ENCODE results near the gene ERICH4.

Gene ERICH4

GRCh38 chr19:41412953-41413352, 30.0 kb upstream of the ERICH4 start:
- peaks cover 0 to 65% (median 52%) of the 10 kb centered on the region in 5 donors for H3K36me3 ChIP-seq (ENCODE audit: control insufficient read depth in 5 of 5, insufficient read depth in 5 of 5, low read length in 5 of 5)
- no peaks in the 10 kb centered on the region for H3K27me3 ChIP-seq (ENCODE audit: control insufficient read depth in 5 of 5, insufficient read depth in 4 of 5, low read length in 5 of 5)
- H3K27ac ChIP-seq (ENCODE audit: low read depth, low read length) = no peak overlapping the region
- no peak overlapping the region for H3K4me3 ChIP-seq (ENCODE audit: low read depth in 1 of 5, low read length in 5 of 5)
- no peak overlapping the region for H3K9ac ChIP-seq (ENCODE audit: low read length in 5 of 5)
- H3K4me1 ChIP-seq (ENCODE audit: control insufficient read depth in 5 of 5, insufficient read depth in 5 of 5, low read length in 5 of 5) = peaks cover 2 to 43% (median 31%) of the 10 kb centered on the region in 5 donors
- H3K9me3 ChIP-seq (ENCODE audit: control insufficient read depth in 5 of 5, low read length in 5 of 5) = no peaks in the 10 kb centered on the region

- no peaks in the 10 kb centered on the region for H3K27me3 ChIP-seq (ENCODE audit: control insufficient read depth in 5 of 5, insufficient read depth in 4 of 5, low read length in 5 of 5)
- H3K4me3 ChIP-seq (ENCODE audit: low read depth in 1 of 5, low read length in 5 of 5) = no peak overlapping the region
- peaks cover 0 to 74% (median 62%) of the 10 kb centered on the region in 5 donors for H3K36me3 ChIP-seq (ENCODE audit: control insufficient read depth in 5 of 5, insufficient read depth in 5 of 5, low read length in 5 of 5)
- no peaks in the 10 kb centered on the region for H3K9me3 ChIP-seq (ENCODE audit: control insufficient read depth in 5 of 5, low read length in 5 of 5)
- no peak overlapping the region for H3K27ac ChIP-seq (ENCODE audit: low read depth, low read length)
- H3K9ac ChIP-seq (ENCODE audit: low read length in 5 of 5) = no peak overlapping the region
- peaks cover 2 to 36% (median 27%) of the 10 kb centered on the region in 5 donors for H3K4me1 ChIP-seq (ENCODE audit: control insufficient read depth in 5 of 5, insufficient read depth in 5 of 5, low read length in 5 of 5)
Measured at GRCh38 chr19:41413947-41414346, 29.0 kb upstream of the ERICH4 start.

GRCh38 chr19:41414461-41414860, 28.5 kb upstream of the ERICH4 start:
- Histone ChIP-seq H3K4me1 (ENCODE audit: control insufficient read depth in 5 of 5, insufficient read depth in 5 of 5, low read length in 5 of 5) (peaks cover under 1 to 34% (median 23%) of the 10 kb centered on the region in 5 donors), H3K27me3 (ENCODE audit: control insufficient read depth in 5 of 5, insufficient read depth in 4 of 5, low read length in 5 of 5) (no peaks in the 10 kb centered on the region), H3K36me3 (ENCODE audit: control insufficient read depth in 5 of 5, insufficient read depth in 5 of 5, low read length in 5 of 5) (peaks cover 0 to 79% (median 66%) of the 10 kb centered on the region in 5 donors), H3K9me3 (ENCODE audit: control insufficient read depth in 5 of 5, low read length in 5 of 5) (no peaks in the 10 kb centered on the region), H3K27ac (ENCODE audit: low read depth, low read length) (no peak overlapping the region), H3K9ac (ENCODE audit: low read length in 5 of 5) (no peak overlapping the region), H3K4me3 (ENCODE audit: low read depth in 1 of 5, low read length in 5 of 5) (no peak overlapping the region)

GRCh38 chr19:41415154-41415571, 27.8 kb upstream of the ERICH4 start:
- Histone ChIP-seq H3K9me3 (ENCODE audit: control insufficient read depth in 5 of 5, low read length in 5 of 5) (no peaks in the 10 kb centered on the region), H3K27me3 (ENCODE audit: control insufficient read depth in 5 of 5, insufficient read depth in 4 of 5, low read length in 5 of 5) (no peaks in the 10 kb centered on the region), H3K4me1 (ENCODE audit: control insufficient read depth in 5 of 5, insufficient read depth in 5 of 5, low read length in 5 of 5) (peaks cover 0 to 31% (median 18%) of the 10 kb centered on the region in 5 donors), H3K36me3 (ENCODE audit: control insufficient read depth in 5 of 5, insufficient read depth in 5 of 5, low read length in 5 of 5) (peaks cover 0 to 86% (median 72%) of the 10 kb centered on the region in 5 donors), H3K9ac (ENCODE audit: low read length in 5 of 5) (no peak overlapping the region), H3K4me3 (ENCODE audit: low read depth in 1 of 5, low read length in 5 of 5) (no peak overlapping the region), H3K27ac (ENCODE audit: low read depth, low read length) (no peak overlapping the region)

GRCh38 chr19:41416194-41416674, 26.7 kb upstream of the ERICH4 start:
- Histone ChIP-seq H3K9me3 (ENCODE audit: control insufficient read depth in 5 of 5, low read length in 5 of 5) (no peaks in the 10 kb centered on the region), H3K9ac (ENCODE audit: low read length in 5 of 5) (no peak overlapping the region), H3K4me3 (ENCODE audit: low read depth in 1 of 5, low read length in 5 of 5) (no peak overlapping the region), H3K27me3 (ENCODE audit: control insufficient read depth in 5 of 5, insufficient read depth in 4 of 5, low read length in 5 of 5) (no peaks in the 10 kb centered on the region), H3K27ac (ENCODE audit: low read depth, low read length) (no peak overlapping the region), H3K4me1 (ENCODE audit: control insufficient read depth in 5 of 5, insufficient read depth in 5 of 5, low read length in 5 of 5) (peaks cover 0 to 36% (median 18%) of the 10 kb centered on the region in 5 donors), H3K36me3 (ENCODE audit: control insufficient read depth in 5 of 5, insufficient read depth in 5 of 5, low read length in 5 of 5) (peaks cover 0 to 87% (median 75%) of the 10 kb centered on the region in 5 donors)

- Histone ChIP-seq H3K4me3 (ENCODE audit: low read depth in 1 of 5, low read length in 5 of 5) (no peak overlapping the region), H3K9ac (ENCODE audit: low read length in 5 of 5) (no peak overlapping the region), H3K27me3 (ENCODE audit: control insufficient read depth in 5 of 5, insufficient read depth in 4 of 5, low read length in 5 of 5) (no peaks in the 10 kb centered on the region), H3K4me1 (ENCODE audit: control insufficient read depth in 5 of 5, insufficient read depth in 5 of 5, low read length in 5 of 5) (peaks cover 0 to 29% (median 7%) of the 10 kb centered on the region in 5 donors), H3K9me3 (ENCODE audit: control insufficient read depth in 5 of 5, low read length in 5 of 5) (no peaks in the 10 kb centered on the region), H3K27ac (ENCODE audit: low read depth, low read length) (no peak overlapping the region), H3K36me3 (ENCODE audit: control insufficient read depth in 5 of 5, insufficient read depth in 5 of 5, low read length in 5 of 5) (peaks cover 0 to 89% (median 79%) of the 10 kb centered on the region in 5 donors)
Measured at GRCh38 chr19:41420101-41420880, 22.7 kb upstream of the ERICH4 start.

GRCh38 chr19:41421314-41421713, 21.6 kb upstream of the ERICH4 start:
- Histone ChIP-seq H3K27me3 (ENCODE audit: control insufficient read depth in 5 of 5, insufficient read depth in 4 of 5, low read length in 5 of 5) (no peaks in the 10 kb centered on the region), H3K9me3 (ENCODE audit: control insufficient read depth in 5 of 5, low read length in 5 of 5) (no peaks in the 10 kb centered on the region), H3K4me3 (ENCODE audit: low read depth in 1 of 5, low read length in 5 of 5) (no peak overlapping the region), H3K4me1 (ENCODE audit: control insufficient read depth in 5 of 5, insufficient read depth in 5 of 5, low read length in 5 of 5) (peaks cover 0 to 39% (median 14%) of the 10 kb centered on the region in 5 donors), H3K27ac (ENCODE audit: low read depth, low read length) (no peak overlapping the region), H3K9ac (ENCODE audit: low read length in 5 of 5) (no peak overlapping the region), H3K36me3 (ENCODE audit: control insufficient read depth in 5 of 5, insufficient read depth in 5 of 5, low read length in 5 of 5) (peaks cover 0 to 90% (median 79%) of the 10 kb centered on the region in 5 donors)

- Histone ChIP-seq H3K4me1 (ENCODE audit: control insufficient read depth in 5 of 5, insufficient read depth in 5 of 5, low read length in 5 of 5) (peaks cover 0 to 46% (median 21%) of the 10 kb centered on the region in 5 donors), H3K36me3 (ENCODE audit: control insufficient read depth in 5 of 5, insufficient read depth in 5 of 5, low read length in 5 of 5) (peaks cover 0 to 83% (median 72%) of the 10 kb centered on the region in 5 donors), H3K27ac (ENCODE audit: low read depth, low read length) (no peak overlapping the region), H3K9ac (ENCODE audit: low read length in 5 of 5) (no peak overlapping the region), H3K4me3 (ENCODE audit: low read depth in 1 of 5, low read length in 5 of 5) (no peak overlapping the region), H3K27me3 (ENCODE audit: control insufficient read depth in 5 of 5, insufficient read depth in 4 of 5, low read length in 5 of 5) (no peaks in the 10 kb centered on the region), H3K9me3 (ENCODE audit: control insufficient read depth in 5 of 5, low read length in 5 of 5) (no peaks in the 10 kb centered on the region)
Measured at GRCh38 chr19:41421973-41422372, 21.0 kb upstream of the ERICH4 start.

- Histone ChIP-seq H3K4me3 (ENCODE audit: low read depth in 1 of 5, low read length in 5 of 5) (no peak overlapping the region), H3K36me3 (ENCODE audit: control insufficient read depth in 5 of 5, insufficient read depth in 5 of 5, low read length in 5 of 5) (peaks cover 0 to 79% (median 68%) of the 10 kb centered on the region in 5 donors), H3K27me3 (ENCODE audit: control insufficient read depth in 5 of 5, insufficient read depth in 4 of 5, low read length in 5 of 5) (no peaks in the 10 kb centered on the region), H3K9me3 (ENCODE audit: control insufficient read depth in 5 of 5, low read length in 5 of 5) (no peaks in the 10 kb centered on the region), H3K27ac (ENCODE audit: low read depth, low read length) (no peak overlapping the region), H3K9ac (ENCODE audit: low read length in 5 of 5) (no peak overlapping the region), H3K4me1 (ENCODE audit: control insufficient read depth in 5 of 5, insufficient read depth in 5 of 5, low read length in 5 of 5) (peaks cover 0 to 48% (median 23%) of the 10 kb centered on the region in 5 donors)
Measured at GRCh38 chr19:41422456-41422855, 20.5 kb upstream of the ERICH4 start.

- H3K36me3 ChIP-seq (ENCODE audit: control insufficient read depth in 5 of 5, insufficient read depth in 5 of 5, low read length in 5 of 5) = peaks cover 0 to 78% (median 68%) of the 10 kb centered on the region in 5 donors
- no peaks in the 10 kb centered on the region for H3K27me3 ChIP-seq (ENCODE audit: control insufficient read depth in 5 of 5, insufficient read depth in 4 of 5, low read length in 5 of 5)
- no peaks in the 10 kb centered on the region for H3K9me3 ChIP-seq (ENCODE audit: control insufficient read depth in 5 of 5, low read length in 5 of 5)
- no peak overlapping the region for H3K27ac ChIP-seq (ENCODE audit: low read depth, low read length)
- no peak overlapping the region for H3K9ac ChIP-seq (ENCODE audit: low read length in 5 of 5)
- no peak overlapping the region for H3K4me3 ChIP-seq (ENCODE audit: low read depth in 1 of 5, low read length in 5 of 5)
- peaks cover under 1 to 53% (median 28%) of the 10 kb centered on the region in 5 donors for H3K4me1 ChIP-seq (ENCODE audit: control insufficient read depth in 5 of 5, insufficient read depth in 5 of 5, low read length in 5 of 5)
Measured at GRCh38 chr19:41422955-41423354, 20.0 kb upstream of the ERICH4 start.

Measured in subcutaneous abdominal adipose tissue (tissue), 5 donors.